Measurements from ENCODE around the gene PCDHB1.
A peak's percentile ranks its signal among the peaks of the same experiment; 100 is the strongest.

Gene PCDHB1, protein sequence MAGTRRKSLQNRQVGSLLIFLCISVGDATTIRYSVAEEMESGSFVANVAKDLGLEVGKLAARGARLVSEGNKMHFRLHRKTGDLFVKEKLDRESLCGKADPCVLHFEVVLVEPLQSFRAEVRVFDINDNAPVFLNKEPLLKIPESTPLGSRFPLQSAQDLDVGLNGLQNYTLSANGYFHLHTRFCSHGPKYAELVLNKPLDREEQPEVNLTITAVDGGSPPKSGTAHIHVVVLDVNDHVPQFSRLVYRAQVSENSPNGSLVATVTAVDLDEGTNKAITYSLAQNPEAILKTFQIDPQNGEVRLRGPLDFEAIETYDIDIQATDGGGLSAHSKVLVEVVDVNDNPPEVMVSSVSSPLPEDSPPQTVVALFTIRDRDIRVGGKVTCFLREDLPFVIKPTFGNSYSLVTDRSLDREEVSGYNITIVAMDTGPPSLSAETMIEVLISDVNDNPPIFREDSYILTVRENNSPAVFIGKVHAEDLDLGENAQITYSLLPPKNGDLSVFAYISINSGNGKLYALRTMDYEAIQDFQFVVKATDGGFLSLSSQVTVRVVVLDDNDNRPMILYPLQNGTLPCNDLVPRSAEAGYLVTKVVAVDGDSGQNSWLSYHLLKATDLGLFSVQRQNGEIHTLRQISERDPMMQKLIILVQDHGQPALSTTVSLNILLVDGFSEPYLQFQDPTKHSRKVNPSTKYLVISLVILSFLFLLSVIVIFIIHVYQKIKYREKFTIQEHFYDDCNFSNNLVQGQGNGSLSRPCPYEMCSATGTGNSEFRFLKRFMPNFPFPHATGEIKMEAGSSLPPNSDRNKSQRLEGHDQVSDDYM

DNA sequence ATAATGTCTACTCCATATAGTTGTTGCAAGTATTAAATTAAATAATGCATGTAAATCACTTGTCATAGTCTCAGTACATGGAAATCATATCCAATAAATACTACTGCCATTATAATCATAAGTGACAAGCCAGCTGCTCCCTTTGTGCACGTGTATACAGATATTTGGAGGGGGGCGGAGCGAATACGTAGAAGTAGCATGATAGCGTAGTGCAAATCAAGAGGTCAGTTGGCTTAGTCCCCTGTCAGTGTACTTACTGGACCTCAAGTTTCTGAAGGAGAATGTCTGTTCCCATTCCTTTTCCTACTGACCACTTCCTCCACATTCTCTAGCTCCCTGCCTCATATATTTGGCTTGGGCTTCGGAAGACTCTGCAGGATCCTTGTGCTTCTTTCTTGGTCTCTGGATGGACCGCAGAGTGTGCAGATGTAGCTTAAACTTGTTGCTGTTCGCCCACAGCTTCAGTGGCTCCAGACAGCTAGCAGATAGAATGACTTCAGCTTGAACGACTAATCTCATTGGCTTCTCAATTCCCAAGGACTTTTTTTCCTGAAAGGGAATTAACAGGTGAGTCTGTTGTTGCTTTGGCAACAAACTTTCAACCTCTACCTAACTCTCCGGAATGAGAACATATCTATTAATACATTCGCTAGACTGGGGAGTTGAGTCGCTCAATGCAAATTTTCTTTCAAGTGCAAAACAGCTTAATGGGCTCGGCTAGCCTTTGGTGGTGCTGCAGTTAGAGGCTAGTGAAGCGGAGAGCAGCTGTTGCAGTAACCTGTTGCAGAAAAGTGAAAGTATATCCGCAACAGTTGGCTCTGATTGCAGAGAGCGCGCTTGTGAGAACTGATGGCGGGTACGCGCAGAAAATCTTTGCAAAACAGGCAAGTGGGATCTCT is at the start of gene PCDHB1:
Gene PCDHB1 (plus strand): TSS at position 753 of the 899 bp plus-strand sequence. CDS start 97 bp downstream, at position 850.
- DNase-seq: no peak

DNA sequence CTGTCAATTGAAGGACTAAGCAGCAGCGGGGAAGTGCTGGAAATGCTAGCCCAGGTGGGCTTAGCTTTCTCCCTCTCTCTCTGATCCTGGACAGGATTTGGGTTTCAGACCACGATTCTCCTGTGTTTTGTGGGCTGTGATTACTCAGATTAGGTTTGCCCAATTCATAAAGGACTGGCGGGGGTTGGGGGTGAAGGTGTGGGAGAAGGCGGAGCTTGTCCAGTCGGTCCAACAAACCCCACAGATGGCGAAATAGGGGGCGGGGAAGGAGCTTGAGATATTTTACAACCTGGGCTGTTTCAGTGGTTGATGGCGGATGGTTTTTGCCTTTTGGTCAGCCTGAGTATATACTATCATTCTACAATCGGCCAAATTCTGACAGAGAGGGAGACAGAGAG is 49.7 kb upstream of the PCDHB1 start:
- no peak for DNase-seq

DNA sequence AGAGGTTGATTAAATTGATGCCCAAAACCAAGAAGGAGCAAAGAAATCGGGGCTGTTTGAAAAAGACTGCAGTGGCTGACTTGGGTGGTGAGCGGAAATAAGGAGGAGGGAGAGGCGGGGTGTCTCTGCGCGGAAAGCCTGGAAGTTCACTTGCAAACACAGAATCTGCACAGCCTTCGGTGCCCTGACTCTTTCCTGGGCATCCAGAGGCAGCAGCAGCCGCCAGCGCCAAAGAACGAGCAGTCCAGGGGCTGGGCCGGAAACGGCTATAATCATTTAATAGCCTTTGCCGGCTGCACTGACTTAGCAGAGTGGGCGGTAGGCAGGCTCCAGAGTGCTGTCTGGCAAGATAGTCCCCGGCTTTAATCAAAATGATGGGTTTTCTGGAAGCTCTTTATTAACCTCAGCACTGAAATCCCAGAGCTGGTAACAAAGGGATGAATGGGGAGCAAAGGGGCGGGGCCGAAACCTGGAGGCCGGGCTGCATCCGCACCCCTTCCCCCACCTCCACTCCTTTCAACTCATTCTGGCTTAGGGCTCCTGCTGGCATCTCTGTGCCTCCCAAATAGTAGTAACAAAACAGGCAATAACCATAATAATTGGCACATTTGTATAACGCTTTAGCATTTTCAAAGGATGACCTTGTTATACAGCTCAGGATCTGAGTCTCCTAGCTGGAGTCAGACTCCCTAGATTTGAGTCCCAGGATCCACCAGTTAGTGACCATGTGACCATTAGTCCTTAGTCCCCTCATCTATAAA is 49.1 kb upstream of the PCDHB1 start:
- DNase-seq: no peak

DNA sequence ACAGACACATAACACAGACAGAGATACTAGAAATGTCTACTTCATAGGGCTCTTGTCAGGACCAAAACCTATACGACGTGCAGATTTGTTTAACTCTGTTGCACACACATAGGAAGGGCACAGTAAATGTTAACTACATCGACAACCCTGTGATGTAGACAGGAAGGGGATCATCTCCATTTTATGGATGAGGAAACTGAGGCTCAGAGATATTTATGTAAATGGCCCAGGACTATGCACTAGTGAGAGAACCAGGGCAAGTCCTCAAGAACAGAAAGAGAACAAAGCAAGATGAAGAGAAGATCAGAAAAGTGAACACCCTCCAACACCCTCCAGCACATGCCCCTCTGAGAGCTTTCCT is 48.6 kb upstream of the PCDHB1 start:
- DNase-seq: no peak

DNA sequence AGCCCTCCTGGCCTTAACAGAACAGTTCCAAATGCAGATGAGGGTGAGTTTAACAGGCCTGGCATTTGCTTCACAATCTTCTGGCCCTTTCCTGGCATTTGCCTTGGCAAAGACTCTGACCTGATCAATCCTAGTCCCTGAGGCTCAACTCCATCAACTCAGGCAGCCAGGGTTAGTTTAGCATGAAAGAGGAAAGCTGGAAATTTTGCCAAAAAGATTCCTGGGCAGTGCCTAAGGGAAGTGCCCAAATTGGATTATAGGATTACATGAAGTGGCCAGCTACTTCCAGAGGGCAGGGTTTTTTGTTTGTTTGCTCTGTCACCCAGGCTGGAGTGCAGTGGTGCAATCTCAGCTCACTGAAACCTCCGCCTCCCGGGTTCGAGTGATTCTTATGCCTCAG is 48.1 kb upstream of the PCDHB1 start:
- DNase-seq: no peak

DNA sequence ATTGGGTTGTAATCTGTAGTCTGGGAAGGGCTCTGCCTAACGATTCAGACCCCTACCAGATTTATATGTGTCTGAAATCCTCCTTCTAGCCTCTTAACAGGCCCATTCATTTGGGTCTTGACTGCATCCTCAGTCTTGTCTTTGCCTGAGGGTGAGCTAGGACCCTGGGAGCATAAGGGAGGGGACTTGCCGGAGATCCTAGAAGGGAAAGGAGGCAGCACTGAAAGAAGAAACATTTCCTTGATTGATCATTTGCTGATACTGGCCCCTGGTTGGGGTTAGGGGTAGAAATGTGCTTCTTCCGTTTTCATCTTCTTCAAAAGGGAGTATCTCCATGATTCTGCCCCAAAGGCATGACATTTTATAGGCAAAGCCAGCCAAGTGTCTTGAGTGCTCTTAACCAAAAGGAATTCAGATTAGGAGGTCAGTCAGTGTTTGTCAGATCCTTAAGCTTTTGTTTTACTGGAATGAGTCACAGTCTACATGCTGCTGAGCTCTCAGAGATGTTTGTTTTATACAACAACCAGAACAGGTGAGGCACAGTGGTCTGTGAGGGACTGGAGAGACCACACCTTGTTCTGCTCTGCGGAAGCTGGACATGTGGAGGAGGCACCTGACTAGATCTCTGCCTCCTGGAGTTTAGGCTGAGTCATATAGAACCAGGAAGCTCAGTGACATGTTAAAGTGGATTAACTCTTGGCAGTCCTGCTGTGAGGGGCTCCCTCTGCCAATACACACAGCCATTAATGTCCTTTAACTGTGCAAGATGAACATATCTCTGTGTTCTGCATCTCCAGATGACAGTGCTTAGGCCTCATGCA is 47.2 kb upstream of the PCDHB1 start:
- no peak for DNase-seq

DNA sequence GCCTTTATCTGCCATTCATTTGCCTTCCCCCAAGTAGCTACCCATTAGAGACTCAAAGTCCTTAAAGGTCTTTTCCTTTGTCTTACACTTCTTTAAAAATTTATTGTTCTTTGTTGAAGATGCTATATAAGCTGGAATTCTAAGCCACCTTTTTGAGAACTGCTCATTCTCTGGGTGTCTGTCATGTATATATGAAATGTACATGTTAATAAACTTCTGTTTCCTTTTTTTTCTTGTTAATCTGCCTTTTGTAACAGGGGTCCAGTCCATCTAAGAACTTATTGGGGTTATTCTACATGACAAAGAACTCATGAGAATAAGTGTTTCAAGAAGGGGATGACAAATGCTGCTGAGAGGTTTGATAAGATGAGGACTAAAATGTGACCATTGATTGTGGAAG is 43.4 kb upstream of the PCDHB1 start:
- no peak for DNase-seq

DNA sequence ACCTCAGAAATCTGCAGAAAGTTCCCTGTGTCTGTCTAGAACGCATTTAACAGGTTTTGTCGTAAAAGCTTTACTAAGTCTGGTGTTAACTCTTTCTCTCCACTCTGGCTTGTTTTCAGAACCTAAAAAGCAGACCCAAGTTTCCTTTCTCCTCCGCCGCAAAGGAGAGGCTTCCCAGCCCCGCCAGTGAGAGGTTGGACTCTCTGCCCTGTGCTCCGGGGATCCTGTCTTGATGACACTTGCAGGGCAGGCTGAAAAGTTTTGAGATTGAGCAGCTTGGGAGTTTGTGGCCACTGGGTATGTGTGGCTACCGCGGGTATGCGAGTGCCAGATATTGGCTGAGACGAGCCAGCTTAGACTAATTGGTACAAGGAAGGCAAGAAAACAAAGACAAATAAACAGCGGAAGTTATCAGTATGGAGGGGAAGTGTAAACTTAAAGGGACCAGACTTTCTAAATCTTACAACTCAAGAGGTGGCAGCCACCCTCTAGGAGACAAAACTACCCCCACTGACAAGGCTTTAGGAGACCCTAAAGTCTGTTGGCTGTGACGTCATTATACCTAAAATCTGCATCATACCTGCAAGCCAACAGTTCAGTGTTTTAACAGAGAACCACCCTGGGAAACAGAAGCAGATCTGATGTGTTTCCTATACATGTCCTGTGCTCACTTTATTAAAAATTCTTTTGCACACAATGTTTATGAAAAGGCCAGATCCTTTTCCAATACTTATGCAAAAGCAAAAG is 41.0 kb upstream of the PCDHB1 start:
- DNase-seq: no peak

DNA sequence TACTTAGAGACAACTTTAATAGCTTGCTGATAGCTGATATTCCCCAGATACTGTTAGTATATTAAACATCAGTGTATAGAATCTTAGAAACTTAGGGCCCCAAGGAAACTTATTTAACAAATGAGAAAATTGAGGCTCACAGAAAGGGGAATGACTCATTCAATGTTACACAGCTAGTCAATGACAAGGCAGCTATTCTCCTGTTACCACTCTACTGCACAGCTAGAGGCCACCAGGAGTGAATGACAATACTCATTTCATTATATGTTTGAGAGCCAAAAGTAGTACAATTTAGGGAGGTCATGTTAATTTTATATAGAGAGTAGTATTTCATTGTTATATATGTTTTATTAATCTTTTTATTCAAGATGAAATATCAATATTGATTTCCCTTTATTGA is 33.2 kb upstream of the PCDHB1 start:
- no peak for DNase-seq

DNA sequence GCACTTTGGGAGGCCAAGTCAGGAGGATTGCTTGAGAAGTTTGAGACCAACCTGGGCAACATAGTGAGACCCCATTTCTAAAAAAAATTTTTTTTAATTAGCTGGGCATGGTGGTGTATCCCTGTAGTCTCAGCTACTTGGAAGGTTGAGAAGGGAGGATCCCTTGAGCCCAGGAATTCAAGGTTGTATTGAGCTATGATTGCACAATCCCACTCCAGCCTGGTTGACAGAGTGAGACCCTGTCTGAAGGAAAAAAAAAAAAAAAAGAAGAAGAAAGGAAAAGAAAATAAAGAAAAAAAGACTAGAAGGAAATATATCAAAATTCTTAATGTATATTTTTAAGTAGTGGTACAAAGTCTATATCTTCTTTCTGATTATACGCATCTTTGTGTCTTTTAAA is 28.8 kb upstream of the PCDHB1 start:
- DNase-seq: no peak

DNA sequence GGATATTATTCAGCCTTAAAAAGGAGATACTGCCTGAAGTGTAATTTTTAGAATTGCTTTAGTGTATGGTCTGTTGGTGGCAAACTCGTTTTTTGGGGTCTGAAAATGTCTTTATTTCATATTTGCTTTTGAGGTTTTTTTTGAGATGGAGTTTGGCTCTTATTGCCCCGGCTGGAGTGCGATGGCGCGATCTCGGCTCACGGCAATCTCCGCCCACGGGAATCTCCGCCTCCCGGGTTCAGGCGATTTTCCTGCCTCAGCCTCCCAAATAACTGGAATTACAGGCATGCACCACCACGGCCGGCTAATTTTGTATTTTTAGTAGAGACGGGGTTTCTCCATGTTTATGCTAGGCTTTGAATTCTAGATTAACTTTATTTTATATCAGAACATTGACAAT is 20.2 kb upstream of the PCDHB1 start:
- no peak for DNase-seq

DNA sequence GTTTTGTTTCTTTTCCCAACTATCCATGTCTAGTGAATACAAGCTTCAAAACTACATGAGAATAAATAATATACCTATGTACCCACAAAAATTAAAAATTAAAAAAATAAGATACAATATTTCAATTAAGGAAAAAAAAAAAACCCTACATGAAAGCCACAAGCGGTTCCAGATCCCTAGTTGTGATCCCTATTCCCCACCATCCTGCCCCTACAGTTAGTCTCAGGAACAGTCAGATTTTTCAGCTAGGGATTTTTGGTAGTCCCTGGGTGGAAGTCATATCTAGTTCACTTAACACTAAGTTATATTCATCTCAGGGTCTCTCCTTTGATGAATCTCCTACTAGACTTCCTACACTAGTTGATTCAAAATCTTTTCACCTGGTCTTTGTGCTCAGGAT is 18.5 kb upstream of the PCDHB1 start:
- no peak for DNase-seq

DNA sequence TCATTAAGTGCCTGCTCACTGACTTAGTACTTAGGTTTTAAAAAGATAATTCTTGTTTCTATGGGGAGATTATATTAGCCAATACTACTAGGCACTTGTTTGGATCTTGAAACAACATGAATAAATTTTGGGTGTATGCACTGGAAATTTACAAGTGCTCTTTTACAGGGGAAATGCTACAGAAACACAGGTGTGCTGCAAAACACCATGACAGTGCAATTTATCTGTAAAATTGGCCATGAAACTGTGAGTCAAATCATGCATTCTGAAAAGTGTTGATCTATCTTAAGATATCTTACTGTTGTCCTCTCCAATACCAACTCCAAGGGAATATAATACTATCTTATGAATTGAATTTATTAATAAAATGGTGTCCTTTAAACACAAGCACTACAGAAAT is 12.1 kb upstream of the PCDHB1 start:
- no peak for DNase-seq

DNA sequence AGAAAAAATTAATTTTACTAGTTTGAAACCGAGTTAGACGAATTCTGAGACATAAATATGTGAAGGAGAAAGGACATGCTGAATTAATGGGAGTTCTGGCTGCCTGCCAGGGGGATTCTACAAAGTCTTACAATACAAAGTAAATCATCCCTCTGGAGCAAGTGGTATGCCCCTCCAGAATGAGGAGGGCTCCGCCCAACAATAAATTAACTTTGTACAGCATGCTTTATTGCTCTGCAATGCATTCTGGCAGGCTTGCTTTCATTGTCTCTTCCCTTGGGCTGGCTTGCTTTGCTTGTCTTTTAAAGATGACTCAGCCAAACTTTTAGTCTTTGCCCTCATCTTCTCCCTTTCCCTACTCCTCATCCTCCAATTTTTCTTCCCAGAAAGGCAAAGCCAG is 11.7 kb upstream of the PCDHB1 start:
- DNase-seq: no peak

DNA sequence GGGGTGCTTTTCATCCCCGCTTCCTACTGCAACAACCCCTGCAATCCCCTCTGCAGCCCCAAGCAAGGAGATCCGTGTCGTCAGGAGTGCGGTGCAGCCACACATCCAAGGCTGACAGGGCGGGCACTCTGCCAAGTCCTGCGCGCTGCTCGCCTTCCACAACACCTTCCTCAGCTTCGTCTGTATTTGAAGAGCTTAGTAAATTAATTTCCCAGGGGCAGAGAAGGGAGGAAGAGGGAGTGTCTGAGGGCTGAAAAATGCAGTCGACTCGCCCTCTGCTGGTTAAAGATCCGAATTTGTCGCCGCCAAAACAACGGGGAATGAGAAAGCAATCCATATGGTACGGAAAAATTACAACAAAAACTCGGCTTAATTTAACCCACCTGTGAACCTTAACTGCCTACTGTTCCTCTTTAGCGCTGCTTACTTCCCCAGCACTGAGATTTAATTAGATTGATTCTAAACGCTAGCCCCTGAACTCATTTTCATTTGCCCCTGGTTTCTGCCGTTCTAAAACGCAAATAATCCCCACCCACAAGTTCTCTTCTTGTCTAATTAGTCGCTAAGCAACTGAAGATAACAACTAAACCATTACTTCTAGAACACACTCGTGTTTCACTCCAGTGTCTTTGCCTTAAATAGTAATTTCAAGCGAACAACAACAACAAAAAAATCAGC is 10.9 kb upstream of the PCDHB1 start:
- DNase-seq: no peak

DNA sequence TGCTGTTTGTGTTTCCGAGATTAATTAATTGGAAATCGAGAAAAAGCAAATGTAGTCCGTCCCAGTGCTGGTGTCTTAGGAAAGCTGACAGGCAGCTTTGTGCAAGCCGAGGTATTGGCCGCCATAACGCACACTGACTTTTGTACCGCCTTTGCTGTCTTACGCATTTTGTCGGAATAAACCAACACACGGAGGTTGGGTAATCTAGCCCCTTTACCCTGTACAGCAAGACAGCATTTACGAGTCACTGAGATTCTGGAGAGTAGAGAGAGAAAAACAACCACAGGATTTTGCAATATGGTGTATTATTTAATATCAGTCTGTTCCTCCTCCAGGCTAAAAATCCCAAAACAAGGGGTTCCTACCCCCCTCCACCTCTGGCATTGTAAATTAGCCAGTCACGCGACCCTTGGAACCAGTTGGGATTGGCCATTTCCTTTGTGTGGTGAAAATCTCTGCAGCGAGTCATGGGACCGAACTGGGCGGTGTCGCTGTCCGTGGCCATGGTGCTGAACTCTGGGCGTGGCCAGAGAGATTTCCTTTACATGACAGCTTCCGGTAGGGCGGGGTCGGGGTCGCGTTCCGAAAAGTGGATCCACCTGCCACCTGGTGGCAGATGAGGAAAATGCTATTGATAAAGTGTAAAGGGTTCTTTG is 10.3 kb upstream of the PCDHB1 start:
- DNase-seq: peak; percentile 25

DNA sequence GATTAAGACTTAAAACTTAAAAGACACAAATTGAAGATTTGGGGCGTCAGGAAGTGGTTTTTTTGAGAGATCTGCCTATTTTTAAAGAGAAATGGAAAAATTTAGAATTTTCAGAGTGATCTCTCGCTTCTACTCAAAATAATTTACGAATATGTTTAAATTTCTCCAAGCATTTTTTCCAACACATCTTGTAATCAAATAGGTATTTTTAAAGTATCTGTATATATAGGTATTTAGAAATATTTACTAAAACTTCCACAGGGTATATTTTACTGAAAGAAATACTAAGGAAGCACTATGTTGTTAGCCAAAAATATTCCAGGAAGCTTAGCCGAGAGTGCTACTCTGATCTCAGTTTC is 9.8 kb upstream of the PCDHB1 start:
- DNase-seq: no peak

DNA sequence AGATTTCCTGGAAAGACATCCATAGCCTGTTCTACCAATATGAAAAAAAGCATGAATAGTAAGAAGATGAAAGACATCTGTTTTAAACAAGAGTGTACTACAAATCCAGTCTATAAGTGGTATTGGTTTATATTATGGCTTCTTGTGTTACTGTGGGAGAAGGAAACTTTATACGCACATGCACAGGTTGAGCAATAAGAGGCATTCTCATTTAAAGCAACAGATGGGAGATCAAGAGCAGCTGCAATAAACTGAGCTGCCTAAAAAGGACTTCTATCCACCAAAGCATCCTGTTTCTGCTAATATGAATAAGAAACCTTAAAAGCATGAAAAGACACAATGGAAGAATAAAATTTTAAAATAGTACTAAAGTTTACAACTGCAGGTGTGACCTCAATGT is 8.6 kb upstream of the PCDHB1 start:
- DNase-seq: no peak

DNA sequence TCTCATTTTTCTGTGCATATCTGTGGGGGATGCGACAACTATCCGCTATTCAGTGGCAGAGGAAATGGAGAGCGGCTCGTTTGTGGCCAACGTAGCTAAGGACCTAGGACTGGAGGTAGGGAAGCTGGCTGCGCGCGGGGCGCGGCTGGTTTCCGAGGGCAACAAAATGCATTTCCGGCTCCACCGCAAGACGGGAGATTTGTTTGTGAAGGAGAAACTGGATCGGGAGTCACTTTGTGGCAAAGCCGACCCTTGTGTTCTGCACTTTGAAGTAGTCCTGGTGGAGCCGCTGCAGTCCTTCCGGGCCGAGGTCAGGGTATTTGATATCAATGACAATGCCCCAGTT is 320 bp downstream of the PCDHB1 start:
- no peak for DNase-seq

DNA sequence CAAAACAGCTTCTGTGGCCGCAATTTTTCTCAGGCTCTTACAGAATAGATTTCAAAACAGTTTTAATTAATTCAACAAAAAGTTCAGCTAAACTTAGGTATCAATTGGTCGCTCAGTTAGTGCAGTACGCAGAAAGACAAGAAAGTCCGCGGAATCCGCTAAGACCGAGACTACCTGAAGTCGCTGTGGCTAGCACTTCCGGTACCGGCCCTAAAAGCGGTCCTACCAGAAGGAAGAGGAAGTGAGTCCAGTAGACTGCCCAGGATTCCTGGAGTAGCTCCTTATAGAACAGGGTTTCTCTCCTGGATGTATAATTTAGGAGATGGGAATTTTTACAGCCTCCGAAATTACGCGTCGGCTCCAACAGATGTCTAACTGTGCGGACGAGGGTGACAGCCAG is 26.7 kb downstream of the PCDHB1 start:
- no peak for DNase-seq

Measured in activated T-cell treated with anti-CD3 and anti-CD28 coated beads for 4 hours (primary cell).